Right renal pelvis (tissue), 4 donors: ENCODE results near the gene PTPRA. TPM values are rescaled to one million over a fixed set of nuclear protein-coding genes. Genes with fewer than 3 reads are reported as not detected.
A peak's percentile ranks its signal among the peaks of the same experiment; 100 is the strongest.
"Not testable (repeated sequence)": the region's sequence is repeated elsewhere in the genome, so short reads cannot be mapped to it uniquely, and the experiment has no call there.

ENCODE experiments used
- DNase-seq, 4 donors: peaks; one replicate each; pipeline ENCODE4 v3.0.0-alpha.2; 2013; ENCODE audit warnings: low read depth in 4 of 4, low spot score in 3 of 4, missing footprints in 1 of 4
- polyA plus RNA-seq, 4 donors: library from polyadenylated mRNA; unstranded; fragments of 120-200 nt; gene quantifications; one replicate each; pipeline ENCODE4 v1.2.1, GENCODE V29; 2013; ENCODE audit not compliant: insufficient read length in 4 of 4

The PTPRA gene
- polyA plus RNA-seq, 4 donors: 98.5 to 128 (median 120) TPM

GRCh38 chr20:2984028-2984501 lies 110.8 kb downstream of the PTPRA start:
- DNase-seq: no peak

GRCh38 chr20:2984956-2985661 lies 111.8 kb downstream of the PTPRA start:
- DNase-seq: no peak

DNA sequence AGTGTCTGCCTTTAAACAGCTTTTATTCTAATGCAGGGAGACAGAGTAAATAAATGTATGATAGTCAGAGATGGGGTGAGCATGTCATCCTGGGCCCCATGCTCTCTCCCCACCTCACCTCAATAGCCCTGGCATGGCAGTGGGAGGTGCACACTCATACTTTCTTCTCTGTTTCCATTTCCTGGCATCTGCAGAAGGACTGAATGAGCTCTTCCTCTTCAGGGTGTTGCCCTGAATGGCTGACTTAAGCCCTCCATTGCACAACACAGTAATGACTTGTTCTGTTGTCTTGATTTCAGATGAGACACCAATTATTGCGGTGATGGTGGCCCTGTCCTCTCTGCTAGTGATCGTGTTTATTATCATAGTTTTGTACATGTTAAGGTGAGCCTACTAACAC lies 113.2 kb downstream of the PTPRA start:
- no peak for DNase-seq

DNA sequence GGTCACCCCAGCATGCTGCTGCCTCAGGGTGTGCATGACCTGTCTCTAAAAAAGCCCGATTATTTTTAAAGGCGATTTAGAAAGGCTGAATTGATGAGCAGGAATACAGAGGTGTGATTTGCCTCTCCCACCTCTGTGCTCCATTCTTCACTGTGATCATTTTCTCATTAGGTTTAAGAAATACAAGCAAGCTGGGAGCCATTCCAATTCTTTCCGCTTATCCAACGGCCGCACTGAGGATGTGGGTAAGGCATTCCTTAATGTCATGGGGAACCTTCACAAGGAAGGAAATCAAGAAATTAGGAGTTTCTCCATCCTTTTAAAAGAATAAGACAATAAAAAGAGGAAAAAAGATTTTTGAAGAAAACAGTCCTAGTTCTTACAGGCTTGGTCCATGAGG lies 114.6 kb downstream of the PTPRA start:
- DNase-seq: no peak

DNA sequence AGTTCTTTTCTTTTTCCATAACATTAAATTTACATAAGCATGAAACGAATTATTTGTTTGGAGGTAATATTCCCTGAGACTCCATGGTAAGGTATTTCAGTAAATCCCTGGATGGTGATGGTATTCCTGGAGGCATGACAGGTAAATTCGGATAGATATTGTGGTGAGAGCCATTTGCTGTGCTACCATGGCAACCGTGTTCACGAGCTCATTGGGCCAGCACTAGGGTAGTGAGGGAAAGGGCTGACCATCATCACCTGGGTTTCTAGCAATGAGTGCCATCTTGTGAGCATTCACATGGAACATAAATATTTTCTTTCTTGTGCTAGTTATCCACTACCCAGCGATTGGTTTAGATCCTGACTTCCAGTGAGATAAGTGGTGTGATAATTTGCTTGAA lies 118.3 kb downstream of the PTPRA start:
- DNase-seq: no peak

GRCh38 chr20:2993250-2993649 lies 120.0 kb downstream of the PTPRA start:
- DNase-seq: no peak

DNA sequence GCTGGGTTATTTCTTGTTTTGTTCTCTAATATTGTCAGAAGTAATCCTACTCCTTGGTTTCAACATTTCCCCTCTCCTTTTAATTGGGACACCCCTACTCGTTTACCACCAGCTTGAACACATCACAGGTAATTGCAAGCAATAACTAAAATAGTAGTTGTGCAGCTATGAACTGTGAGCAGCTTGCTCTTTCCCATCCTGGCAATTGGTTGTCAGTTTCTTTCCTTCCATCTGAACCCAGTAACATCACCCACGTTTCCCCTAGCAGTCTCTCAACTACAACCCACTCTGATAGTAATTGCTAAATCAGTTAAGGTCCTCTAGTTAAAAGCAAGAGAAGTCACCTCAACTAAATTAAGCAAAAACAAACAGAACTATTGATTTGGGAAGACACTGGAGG lies 122.5 kb downstream of the PTPRA start:
- DNase-seq: no peak

GRCh38 chr20:2998728-2999127 lies 125.4 kb downstream of the PTPRA start:
- no peak for DNase-seq

- peak in 3 of 4 donors; percentile 5 to 49 (median 32) for DNase-seq
Measured at GRCh38 chr20:3000852-3001523, 127.7 kb downstream of the PTPRA start.

DNA sequence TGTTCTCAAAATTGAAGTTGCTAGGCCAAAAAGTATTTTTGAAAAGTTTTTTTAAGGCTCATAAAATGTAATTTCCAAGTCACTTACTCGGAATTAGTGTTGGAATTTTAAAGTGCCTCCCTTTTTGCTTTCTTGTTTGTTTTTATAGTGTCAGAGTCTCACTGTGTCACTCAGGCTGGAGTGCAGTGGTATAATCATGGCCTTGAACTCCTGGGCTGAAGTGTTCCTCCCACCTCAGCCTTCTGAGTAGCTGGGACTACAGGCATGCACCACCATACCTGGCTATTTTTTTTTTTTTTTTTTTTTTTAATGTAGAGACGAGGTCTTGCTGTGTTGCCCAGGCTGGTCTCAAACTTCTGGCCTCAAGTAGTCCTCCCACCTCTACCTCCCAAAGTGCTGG lies 130.1 kb downstream of the PTPRA start:
- no peak for DNase-seq

DNA sequence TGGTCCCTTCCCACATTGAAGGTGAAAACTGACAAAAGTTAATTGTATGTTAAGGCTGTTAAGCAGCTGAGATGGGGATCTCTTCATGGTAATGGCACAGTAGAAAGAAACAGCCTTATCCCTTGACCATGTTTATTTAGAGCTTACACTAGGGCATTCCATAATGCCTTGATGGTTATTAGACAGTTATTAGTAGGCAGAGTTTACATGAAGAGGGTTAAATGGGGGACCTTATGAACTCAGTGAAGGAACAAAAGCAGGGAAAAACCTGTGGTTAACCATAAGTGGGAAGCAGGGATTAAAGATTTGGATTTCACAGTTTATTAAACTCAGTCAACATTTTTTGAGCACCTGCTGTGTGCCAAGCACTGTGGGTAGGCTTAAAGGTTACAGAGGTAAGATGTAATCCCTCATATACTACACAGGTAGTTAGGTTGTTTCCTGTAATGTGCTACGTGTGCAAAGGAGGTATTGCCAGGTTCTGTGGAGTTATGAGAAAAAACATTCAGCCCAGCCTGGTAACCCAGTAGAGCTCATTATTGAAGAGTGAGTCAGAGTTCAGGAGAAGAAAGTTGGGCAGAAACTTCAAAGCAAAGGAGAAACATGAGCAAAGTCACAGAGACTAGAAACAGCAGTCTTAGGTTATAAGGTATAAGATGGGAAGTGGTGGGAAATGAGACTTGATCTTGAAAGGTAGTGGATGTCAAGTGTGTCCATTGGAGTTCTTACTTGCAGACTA lies 137.9 kb downstream of the PTPRA start:
- DNase-seq: no peak

DNA sequence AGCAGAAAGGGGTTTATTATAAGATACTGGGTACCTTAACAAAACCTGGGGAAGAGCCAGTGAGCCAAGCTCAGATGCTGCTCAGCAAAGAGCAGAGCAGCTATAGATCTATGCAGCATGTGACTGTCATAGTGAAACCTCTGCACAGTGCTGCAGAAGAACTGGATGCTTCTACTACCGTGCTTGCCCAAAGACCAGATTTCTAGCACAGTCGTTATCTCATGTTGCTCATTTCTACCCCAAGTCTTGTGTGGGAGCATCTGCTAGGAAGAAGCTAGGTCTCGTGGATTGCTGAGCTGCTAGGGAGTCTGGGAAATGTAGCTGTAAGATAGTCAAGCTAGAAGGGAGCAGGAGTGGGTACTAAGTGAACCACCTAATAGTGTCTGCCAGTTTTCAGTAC lies 138.5 kb downstream of the PTPRA start:
- DNase-seq: no peak

GRCh38 chr20:3013771-3014170 lies 140.5 kb downstream of the PTPRA start:
- DNase-seq: no peak

- no peak for DNase-seq
Measured at GRCh38 chr20:3014179-3014578, 140.9 kb downstream of the PTPRA start.

DNA sequence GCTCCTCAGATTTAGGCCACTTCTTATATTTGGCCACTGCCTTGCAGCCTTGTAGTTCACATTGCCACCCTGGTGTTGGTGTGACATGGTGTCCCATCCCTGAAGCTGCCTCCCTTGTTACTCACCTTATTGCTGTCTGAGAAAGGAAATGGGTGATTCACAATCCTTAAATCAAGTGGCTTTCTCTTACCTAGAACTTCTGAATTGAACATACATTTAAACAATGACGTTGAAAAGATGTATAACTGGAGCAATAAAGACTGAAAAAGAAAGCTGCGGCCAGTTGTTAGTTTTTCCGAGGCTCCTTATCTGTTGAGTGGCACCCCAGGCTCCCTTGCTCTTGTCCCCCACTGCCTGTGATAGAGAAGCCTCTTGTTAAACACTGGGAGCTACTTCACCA lies 141.4 kb downstream of the PTPRA start:
- no peak for DNase-seq

DNA sequence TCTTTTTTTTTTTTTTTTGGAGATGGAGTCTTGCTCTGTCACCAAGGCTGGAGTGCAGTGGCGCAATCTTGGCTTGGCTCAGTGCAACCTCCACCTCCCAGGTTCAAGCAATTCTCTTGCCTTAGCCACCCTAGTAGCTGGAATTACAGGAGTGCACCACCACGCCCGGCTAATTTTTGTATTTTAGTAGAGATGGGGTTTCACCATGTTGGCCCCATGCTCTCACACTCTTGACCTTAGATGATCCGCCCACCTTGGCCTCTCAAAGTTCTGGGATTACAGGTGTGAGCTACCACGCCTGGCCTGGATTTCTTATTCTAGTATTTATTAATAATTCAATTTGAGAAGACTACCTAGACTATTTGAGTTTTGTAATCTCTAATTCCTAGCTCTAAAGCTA lies 142.0 kb downstream of the PTPRA start:
- not testable (repeated sequence) for DNase-seq

- no peak for DNase-seq
Measured at GRCh38 chr20:3021327-3021726, 148.0 kb downstream of the PTPRA start.

- DNase-seq: no peak
Measured at GRCh38 chr20:3021777-3022176, 148.5 kb downstream of the PTPRA start.

- DNase-seq: not testable (repeated sequence)
Measured at GRCh38 chr20:3022559-3023490, 149.5 kb downstream of the PTPRA start.

DNA sequence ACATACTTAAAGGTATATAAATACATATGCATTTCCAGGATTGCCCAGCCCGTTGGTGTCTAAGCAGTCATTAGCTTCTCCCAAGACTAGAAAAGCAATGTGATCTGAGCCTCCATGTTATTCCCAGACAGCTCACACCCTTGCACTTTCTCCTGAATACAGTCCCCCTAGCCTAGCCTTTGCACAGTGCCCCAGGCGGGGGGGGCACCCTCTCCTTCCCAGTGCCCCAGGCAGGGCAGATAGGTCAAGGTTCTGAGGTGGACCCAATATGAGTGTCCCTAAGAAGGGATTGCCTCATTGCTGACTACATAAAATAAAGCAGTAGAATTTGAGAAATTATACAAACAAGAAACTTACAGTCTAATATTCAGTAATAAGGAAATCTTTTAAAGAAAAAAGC lies 154.7 kb downstream of the PTPRA start:
- no peak for DNase-seq
